Endothelial cell of umbilical vein (primary cell): Measurements from ENCODE around the gene MGST3.

ENCODE experiments used
- EZH2 ChIP-seq: IDR thresholded peaks from 2 replicates; pipeline ENCODE4 v1.6.1; 2012; ENCODE audit warnings: borderline replicate concordance, low read depth, mild to moderate bottlenecking, moderate library complexity, low read length, inconsistent platforms; ENCODE audit not compliant: severe bottlenecking
- MYC ChIP-seq: IDR thresholded peaks from one replicate; pipeline ENCODE4 v1.6.1; 2011; ENCODE audit warnings: mild to moderate bottlenecking, low read depth, low read length
- POLR2A ChIP-seq: IDR thresholded peaks from 2 replicates; pipeline ENCODE4 v1.6.1; 2012; ENCODE audit warnings: low read depth, mild to moderate bottlenecking, control low read depth, low read length
- POLR2AphosphoS5 ChIP-seq: IDR thresholded peaks from 2 replicates; pipeline ENCODE4 v1.6.1; 2012; ENCODE audit warnings: low read depth, mild to moderate bottlenecking, control low read depth, low read length, moderate library complexity; ENCODE audit not compliant: insufficient read depth
- TF ChIP-seq, protein P1 (sequence below), 2 donors: IDR thresholded peaks; 1 replicate in 1 of 2; 2 replicates in 1 of 2; pipeline ENCODE4 v1.5.1; 2011; ENCODE audit warnings: low read length in 2 of 2, mild to moderate bottlenecking in 2 of 2, moderate library complexity in 2 of 2, control low read depth in 1 of 2, inconsistent platforms in 1 of 2, low read depth in 1 of 2; ENCODE audit not compliant: insufficient read depth in 1 of 2; ENCODE audit errors: extremely low read depth in 1 of 2

DNA sequence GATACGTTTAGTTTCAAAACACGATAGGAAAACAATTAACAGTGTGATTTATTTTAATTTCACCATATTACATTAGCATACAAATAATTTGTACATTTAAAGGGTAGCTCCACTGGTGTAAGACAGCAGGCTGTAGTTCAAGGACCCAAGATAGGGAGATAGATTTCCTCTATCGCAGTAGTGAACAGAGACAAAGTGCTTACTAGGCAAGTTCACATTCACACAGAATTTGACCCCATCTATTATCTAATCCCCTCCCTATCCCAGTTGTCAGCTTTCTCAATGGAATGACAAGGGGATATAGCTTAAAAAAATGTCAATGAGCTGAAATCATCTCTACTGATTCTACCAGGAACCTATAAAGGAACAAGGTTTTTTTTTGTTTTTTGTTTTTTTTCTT, 31.2 kb downstream of the MGST3 start:
- TF ChIP-seq POLR2A (no peak), EZH2 (no peak), POLR2AphosphoS5 (no peak), MYC (no peak)
- TF ChIP-seq, protein P1, sequence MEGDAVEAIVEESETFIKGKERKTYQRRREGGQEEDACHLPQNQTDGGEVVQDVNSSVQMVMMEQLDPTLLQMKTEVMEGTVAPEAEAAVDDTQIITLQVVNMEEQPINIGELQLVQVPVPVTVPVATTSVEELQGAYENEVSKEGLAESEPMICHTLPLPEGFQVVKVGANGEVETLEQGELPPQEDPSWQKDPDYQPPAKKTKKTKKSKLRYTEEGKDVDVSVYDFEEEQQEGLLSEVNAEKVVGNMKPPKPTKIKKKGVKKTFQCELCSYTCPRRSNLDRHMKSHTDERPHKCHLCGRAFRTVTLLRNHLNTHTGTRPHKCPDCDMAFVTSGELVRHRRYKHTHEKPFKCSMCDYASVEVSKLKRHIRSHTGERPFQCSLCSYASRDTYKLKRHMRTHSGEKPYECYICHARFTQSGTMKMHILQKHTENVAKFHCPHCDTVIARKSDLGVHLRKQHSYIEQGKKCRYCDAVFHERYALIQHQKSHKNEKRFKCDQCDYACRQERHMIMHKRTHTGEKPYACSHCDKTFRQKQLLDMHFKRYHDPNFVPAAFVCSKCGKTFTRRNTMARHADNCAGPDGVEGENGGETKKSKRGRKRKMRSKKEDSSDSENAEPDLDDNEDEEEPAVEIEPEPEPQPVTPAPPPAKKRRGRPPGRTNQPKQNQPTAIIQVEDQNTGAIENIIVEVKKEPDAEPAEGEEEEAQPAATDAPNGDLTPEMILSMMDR (IDR thresholded peaks at IDR 0.05; ENCODE audit: extremely low read depth in 1 of 2, insufficient read depth in 1 of 2, low read depth in 1 of 2, low read length in 2 of 2), result no peak
